ENCODE measurements around the gene JPT2.
"Not testable (repeated sequence)": the region's sequence is repeated elsewhere in the genome, so short reads cannot be mapped to it uniquely, and the experiment has no call there.

JPT2 gene

GRCh38 chr16:1674751-1675664 is 3.1 kb upstream of the JPT2 start:
- DNase-seq (ENCODE audit: low spot score), result peak; percentile 76

GRCh38 chr16:1676661-1677060 is 1.4 kb upstream of the JPT2 start:
- DNase-seq (ENCODE audit: low spot score), result no peak

GRCh38 chr16:1677339-1677738 is 740 bp upstream of the JPT2 start:
- DNase-seq (ENCODE audit: low spot score), result no peak

GRCh38 chr16:1678500-1679098 is 520 bp downstream of the JPT2 start:
- peak; percentile 45 for DNase-seq (ENCODE audit: low spot score)

GRCh38 chr16:1680361-1680760 is 2.3 kb downstream of the JPT2 start:
- no peak for DNase-seq (ENCODE audit: low spot score)

GRCh38 chr16:1681032-1681431 is 3.0 kb downstream of the JPT2 start:
- no peak for DNase-seq (ENCODE audit: low spot score)

- no peak for DNase-seq (ENCODE audit: low spot score)
These were observed 9.6 kb downstream of the JPT2 start for GRCh38 chr16:1687427-1688316.

- DNase-seq (ENCODE audit: low spot score), result no peak
These were observed 10.9 kb downstream of the JPT2 start for GRCh38 chr16:1688807-1689560.

- DNase-seq (ENCODE audit: low spot score), result no peak
These were observed 11.8 kb downstream of the JPT2 start for GRCh38 chr16:1689853-1690252.

GRCh38 chr16:1690810-1691209 is 12.7 kb downstream of the JPT2 start:
- DNase-seq (ENCODE audit: low spot score), result no peak

- DNase-seq (ENCODE audit: low spot score), result peak; percentile 30
These were observed 13.2 kb downstream of the JPT2 start for GRCh38 chr16:1691276-1691675.

GRCh38 chr16:1691956-1692355 is 13.9 kb downstream of the JPT2 start:
- peak; percentile 13 for DNase-seq (ENCODE audit: low spot score)

- no peak for DNase-seq (ENCODE audit: low spot score)
These were observed 18.8 kb downstream of the JPT2 start for GRCh38 chr16:1696863-1697262.

GRCh38 chr16:1698680-1699079 is 20.6 kb downstream of the JPT2 start:
- DNase-seq (ENCODE audit: low spot score), result no peak

GRCh38 chr16:1700246-1700645 is 22.2 kb downstream of the JPT2 start:
- DNase-seq (ENCODE audit: low spot score), result no peak

GRCh38 chr16:1701216-1701878 is 23.3 kb downstream of the JPT2 start:
- DNase-seq (ENCODE audit: low spot score), result no peak

- not testable (repeated sequence) for DNase-seq (ENCODE audit: low spot score)
These were observed 27.2 kb downstream of the JPT2 start for GRCh38 chr16:1705324-1705687.

- peak; percentile 98 for DNase-seq (ENCODE audit: low spot score)
These were observed 27.8 kb downstream of the JPT2 start, which contains the start of gene MAPK8IP3 for GRCh38 chr16:1705688-1706385. TSS of gene MAPK8IP3 (plus strand) at chr16:1706195. CDS start at chr16:1706340, 145 bp downstream.

- DNase-seq (ENCODE audit: low spot score), result peak; percentile 46
These were observed 28.5 kb downstream of the JPT2 start for GRCh38 chr16:1706386-1707192.

Data from AG08395 (cell line).